Mucosa of descending colon (tissue), 3 donors: ENCODE measurements around the gene GIPR. TPM values are rescaled to one million over a fixed set of nuclear protein-coding genes. Genes with fewer than 3 reads are reported as not detected.

Source experiments
- ATAC-seq: fragments of 200-7000 bp; cut with Tn5 transposase; one replicate; pipeline ENCODE4 v1.9.1; 2020; ENCODE audit warnings: mild to moderate bottlenecking, moderate library complexity
- DNase-seq, 3 donors: peaks; one replicate each; pipeline ENCODE4 v3.0.0-alpha.2; 2020
- H3K36me3 ChIP-seq: fragments of 200-600 bp; one replicate; pipeline ENCODE4 v1.8.0; 2021; ENCODE audit warnings: low read depth, mild to moderate bottlenecking
- H3K4me1 ChIP-seq: fragments of 200-600 bp; one replicate; pipeline ENCODE4 v1.8.0; 2021; ENCODE audit warnings: low read depth, mild to moderate bottlenecking
- H3K4me3 ChIP-seq: fragments of 200-600 bp; one replicate; pipeline ENCODE4 v1.8.0; 2021; ENCODE audit warnings: mild to moderate bottlenecking
- H3K9me3 ChIP-seq: fragments of 200-600 bp; one replicate; pipeline ENCODE4 v1.8.0; 2021; ENCODE audit warnings: mild to moderate bottlenecking
- CTCF ChIP-seq: fragments of 200-600 bp; IDR thresholded peaks from one replicate; pipeline ENCODE4 v1.8.0; 2022; ENCODE audit warnings: antibody characterized with exemption, mild to moderate bottlenecking
- intact Hi-C, 2 donors: fragments of 100-400 bp; cut with DNase I in 1 of 2; cut with micrococcal nuclease in 1 of 2; formaldehyde crosslinking; loops; one replicate each; pipeline versions ENCODE4 v1.11.0 to v1.11.1; 2022; cut with DNase I, micrococcal nuclease
- total RNA-seq, 3 donors: library from RNA; stranded (reverse); fragmentation: NEBNext Ultra II Directional in 2 of 3; extraction: Animal tissue kit (Norgen Biotek cat#: 25700) in 2 of 3; gene quantifications; one replicate each; pipeline versions ENCODE4 v1.2.1 to v1.2.4, GENCODE V29; 2021 to 2023
- donor health status: DM: no; HTN: no; CAD: no; lungs with moderate emphysema.
- donor health status: DM: no; HTN: no; CAD: no.
- donor health status: DM: no; HTN: yes; CAD: no.

The GIPR gene
- total RNA-seq, 3 donors from 2014 or later, result 6.8 to 19.4 (median 14.2) TPM

- Histone ChIP-seq H3K9me3 (no peaks in the 10 kb centered on the region), H3K36me3 (peaks cover 5% of the 10 kb centered on the region), H3K4me1 (peaks cover 7% of the 10 kb centered on the region), H3K4me3 (no peak overlapping the region)
- no peak for TF ChIP-seq CTCF
- intact Hi-C loops, result no loop called here
- ATAC-seq, result no peak
- no peak for DNase-seq
These were observed 19.6 kb downstream of the GIPR start for GRCh38 chr19:45687599-45687998.

GRCh38 chr19:45691516-45692186 is 23.6 kb downstream of the GIPR start, which contains the start of gene SNRPD2:
Gene SNRPD2, minus strand, starts transcription at chr19:45691953. Its CDS starts 65 bp downstream, at chr19:45691888.
- H3K4me3 ChIP-seq, result peak within 1 kb of the TSS; percentile 54
- peaks cover 16% of the 10 kb centered on the region for H3K4me1 ChIP-seq
- TF ChIP-seq CTCF, result peak; percentile 5
- peaks cover 5% of the 10 kb centered on the region for H3K36me3 ChIP-seq
- intact Hi-C loops, result no loop called here
- peak; percentile 84 for ATAC-seq
- no peaks in the 10 kb centered on the region for H3K9me3 ChIP-seq
- DNase-seq, result peak; percentile 95

- intact Hi-C loops, result no loop called here
- DNase-seq (peak; percentile 96 to 99 (median 97)), ATAC-seq (peak; percentile 94)
- no peaks in the 10 kb centered on the region for H3K9me3 ChIP-seq
- H3K4me3 ChIP-seq, result peak within 1 kb of the TSS; percentile 54
- peaks cover 5% of the 10 kb centered on the region for H3K36me3 ChIP-seq
- no peak for TF ChIP-seq CTCF
- peaks cover 16% of the 10 kb centered on the region for H3K4me1 ChIP-seq
These were observed 24.4 kb downstream of the GIPR start, which contains the start of gene QPCTL for GRCh38 chr19:45692187-45693105. Gene QPCTL, plus strand, starts transcription at chr19:45692666. Its CDS starts 38 bp downstream, at chr19:45692704.

- DNase-seq, result peak; percentile 84 to 92 (median 87)
- H3K36me3 ChIP-seq, result peaks cover 5% of the 10 kb centered on the region
- peak; percentile 36 for ATAC-seq
- intact Hi-C loops, result no loop called here
- no peaks in the 10 kb centered on the region for H3K9me3 ChIP-seq
- peak; percentile 75 for TF ChIP-seq CTCF
- H3K4me3 ChIP-seq, result peak overlapping the region; percentile 54
- H3K4me1 ChIP-seq, result peaks cover 16% of the 10 kb centered on the region
These were observed 25.2 kb downstream of the GIPR start for GRCh38 chr19:45693106-45693788.

GRCh38 chr19:45701676-45702075 is 33.7 kb downstream of the GIPR start:
- no peak for ATAC-seq
- intact Hi-C loops, result no loop called here
- H3K4me3 ChIP-seq, result no peak overlapping the region
- TF ChIP-seq CTCF, result no peak
- H3K4me1 ChIP-seq, result no peaks in the 10 kb centered on the region
- no peak for DNase-seq
- H3K36me3 ChIP-seq, result no peaks in the 10 kb centered on the region
- H3K9me3 ChIP-seq, result no peaks in the 10 kb centered on the region
